SH-SY5Y (cell line): Measurements from ENCODE around the gene FMO4.

ENCODE experiments used
- GATA2 ChIP-seq: IDR thresholded peaks from 2 replicates; pipeline ENCODE4 v1.6.1; 2011; ENCODE audit warnings: mild to moderate bottlenecking, low read depth, low read length
- GATA3 ChIP-seq: IDR thresholded peaks from 2 replicates; pipeline ENCODE4 v1.6.1; 2011; ENCODE audit warnings: low read depth, mild to moderate bottlenecking, low read length, moderate library complexity

GRCh38 chr1:171346881-171347280, 32.9 kb downstream of the FMO4 start:
- TF ChIP-seq GATA2: no peak
- TF ChIP-seq GATA3: no peak
